Testis (tissue), 3 donors: ENCODE measurements around the gene STARD6. TPM values are rescaled to one million over a fixed set of nuclear protein-coding genes. Genes with fewer than 3 reads are reported as not detected.
"Not testable (repeated sequence)": the region's sequence is repeated elsewhere in the genome, so short reads cannot be mapped to it uniquely, and the experiment has no call there.

Source experiments
- DNase-seq: peaks from one replicate; pipeline ENCODE4 v3.0.0-alpha.2; 2019
- H3K27ac ChIP-seq, 2 donors: fragments of 200-600 bp; sonication (generic); one replicate each; pipeline ENCODE4 v1.5.1; 2019
- H3K27me3 ChIP-seq: fragments of 200-600 bp; sonication (generic); one replicate; pipeline ENCODE4 v1.5.1; 2019
- H3K36me3 ChIP-seq: fragments of 200-600 bp; sonication (generic); one replicate; pipeline ENCODE4 v1.5.1; 2017; ENCODE audit warnings: low read depth; ENCODE audit errors: missing control alignments
- H3K4me1 ChIP-seq: fragments of 200-600 bp; sonication (generic); one replicate; pipeline ENCODE4 v1.5.1; 2019
- H3K4me3 ChIP-seq, 2 donors: fragments of 200-600 bp; sonication (generic); one replicate each; pipeline ENCODE4 v1.5.1; 2017 to 2019
- H3K9me3 ChIP-seq: fragments of 200-600 bp; sonication (generic); one replicate; pipeline ENCODE4 v1.5.1; 2017
- CTCF ChIP-seq, 3 experiments: fragments of 450-650 bp in 2 of 3; fragments of 200-600 bp in 1 of 3; sonication (generic) in 1 of 3; IDR thresholded peaks; one replicate each; pipeline ENCODE4 v1.5.1; 2016 to 2019; ENCODE audit warnings: antibody characterized with exemption in 3 of 3, mild to moderate bottlenecking in 2 of 3, moderate library complexity in 1 of 3
- POLR2A ChIP-seq: fragments of 450-650 bp; IDR thresholded peaks from one replicate; pipeline ENCODE4 v1.6.1; 2017; ENCODE audit warnings: antibody characterized with exemption, mild to moderate bottlenecking, moderate library complexity
- WGBS, 2 donors: methylation state at CpG; one replicate each; pipeline ENCODE4 v1.1.5; 2018; 5-methylcytosine and 5-hydroxymethylcytosine counted together
- intact Hi-C: fragments of 100-400 bp; cut with DNase I; formaldehyde crosslinking; loops from one replicate; pipeline ENCODE4 v1.15.1; 2023; ENCODE audit warnings: low total_unique reads
- polyA plus RNA-seq: library from polyadenylated mRNA; stranded (reverse); fragments of 350-450 nt; fragmentation: Illumina TruSeq; extraction: RNeasy Lipid Tissue Mini Kit (QIAGEN cat#74804); gene quantifications from one replicate; pipeline ENCODE4 v1.2.3, GENCODE V29; 2014; ENCODE audit warnings: low read depth, low replicate concordance; ENCODE audit not compliant: insufficient read depth
- total RNA-seq, 2 donors: library from RNA; depleted of rRNA; stranded (reverse); fragments of >200 nt; gene quantifications; one replicate each; pipeline ENCODE4 v1.2.3, GENCODE V29; 2016

Gene STARD6
- total and polyA plus RNA-seq, 3 donors from 2014 or later: 4.4 to 42.6 (median 5.7) TPM

GRCh38 chr18:54316071-54316820, 41.4 kb downstream of the STARD6 start:
- H3K27ac ChIP-seq: no peak overlapping the region
- intact Hi-C loops: no loop called here
- H3K9me3 ChIP-seq: no peaks in the 10 kb centered on the region
- H3K36me3 ChIP-seq: no peaks in the 10 kb centered on the region
- no peaks in the 10 kb centered on the region for H3K4me1 ChIP-seq
- H3K27me3 ChIP-seq: no peaks in the 10 kb centered on the region
- H3K4me3 ChIP-seq: no peak overlapping the region
- no peak for DNase-seq
- TF ChIP-seq POLR2A (no peak), CTCF (IDR thresholded peaks at IDR 0.05) (no peak)

GRCh38 chr18:54309564-54309963, 48.1 kb downstream of the STARD6 start:
- H3K36me3 ChIP-seq, H3K4me1 ChIP-seq, H3K9me3 ChIP-seq, H3K4me3 ChIP-seq, H3K27ac ChIP-seq, DNase-seq, H3K27me3 ChIP-seq, intact Hi-C loops: not testable (repeated sequence)
- WGBS, 2 donors: 96% methylated on average over 3 to 8 of the region's 8 CpGs

GRCh38 chr18:54303408-54303807, 54.2 kb downstream of the STARD6 start:
- H3K9me3 ChIP-seq: no peaks in the 10 kb centered on the region
- TF ChIP-seq POLR2A (no peak), CTCF (IDR thresholded peaks at IDR 0.05) (no peak)
- no peaks in the 10 kb centered on the region for H3K27me3 ChIP-seq
- H3K36me3 ChIP-seq: no peaks in the 10 kb centered on the region
- H3K4me3 ChIP-seq: no peak overlapping the region
- H3K27ac ChIP-seq: no peak overlapping the region
- intact Hi-C loops: no loop called here
- DNase-seq: no peak
- H3K4me1 ChIP-seq: no peaks in the 10 kb centered on the region

- H3K27me3 ChIP-seq, H3K4me3 ChIP-seq, DNase-seq, H3K27ac ChIP-seq, H3K4me1 ChIP-seq, H3K36me3 ChIP-seq, intact Hi-C loops, H3K9me3 ChIP-seq: not testable (repeated sequence)
- WGBS, 2 donors: 95 to 97% methylated on average over 8 of the region's 8 CpGs
These were observed 58.7 kb downstream of the STARD6 start for GRCh38 chr18:54298991-54299390.

GRCh38 chr18:54296062-54296461, 61.6 kb downstream of the STARD6 start:
- no peaks in the 10 kb centered on the region for H3K9me3 ChIP-seq
- WGBS, 2 donors: 95 to 96% methylated on average over 2 of the region's 2 CpGs
- intact Hi-C loops: no loop called here
- H3K4me3 ChIP-seq: no peak overlapping the region
- no peak for TF ChIP-seq CTCF (IDR thresholded peaks at IDR 0.05)
- no peak for TF ChIP-seq POLR2A
- H3K27ac ChIP-seq: no peak overlapping the region
- no peaks in the 10 kb centered on the region for H3K36me3 ChIP-seq
- no peaks in the 10 kb centered on the region for H3K27me3 ChIP-seq
- H3K4me1 ChIP-seq: no peaks in the 10 kb centered on the region
- DNase-seq: no peak

GRCh38 chr18:54294274-54294673, 63.4 kb downstream of the STARD6 start:
- DNase-seq: no peak
- TF ChIP-seq POLR2A (no peak), CTCF (IDR thresholded peaks at IDR 0.05) (no peak)
- Histone ChIP-seq H3K27ac (no peak overlapping the region), H3K36me3 (no peaks in the 10 kb centered on the region), H3K9me3 (no peaks in the 10 kb centered on the region), H3K4me1 (no peaks in the 10 kb centered on the region), H3K27me3 (no peaks in the 10 kb centered on the region), H3K4me3 (no peak overlapping the region)
- WGBS, 2 donors: 95 to 96% methylated on average over 4 of the region's 4 CpGs
- intact Hi-C loops: no loop called here
